Fibroblast of villous mesenchyme (primary cell): ENCODE measurements around the gene ECM2. TPM values are rescaled to one million over a fixed set of nuclear protein-coding genes. Genes with fewer than 3 reads are reported as not detected.

Source experiments
- DNase-seq: peaks from one replicate; pipeline ENCODE4 v3.0.0-alpha.2; 2010; ENCODE audit warnings: low read depth
- H3K4me3 ChIP-seq: 2 replicates; pipeline ENCODE4 v1.5.1; 2011; ENCODE audit warnings: low read depth, mild to moderate bottlenecking, low read length
- CTCF ChIP-seq: IDR thresholded peaks from 2 replicates; pipeline ENCODE4 v1.5.1; 2012; ENCODE audit warnings: low read depth, mild to moderate bottlenecking, low read length; ENCODE audit not compliant: insufficient read depth
- total RNA-seq: library from RNA; depleted of rRNA; stranded (reverse); fragments of >200 nt; gene quantifications from 2 replicates; pipeline ENCODE4 v1.2.3, GENCODE V29; 2012

ECM2 gene
- total RNA-seq, 1 donor, result 2.6 TPM

GRCh38 chr9:92562461-92562967 is 26.7 kb upstream of the ECM2 start:
- peak; percentile 94 for DNase-seq
- no peak overlapping the region for H3K4me3 ChIP-seq
- TF ChIP-seq CTCF, result no peak

- TF ChIP-seq CTCF, result no peak
- peak; percentile 77 for DNase-seq
- no peak overlapping the region for H3K4me3 ChIP-seq
These were observed 25.9 kb upstream of the ECM2 start for GRCh38 chr9:92561374-92562330.

GRCh38 chr9:92558612-92559374 is 23.0 kb upstream of the ECM2 start:
- no peak for DNase-seq

GRCh38 chr9:92550765-92551164 is 15.0 kb upstream of the ECM2 start:
- TF ChIP-seq CTCF, result no peak
- no peak for DNase-seq
- H3K4me3 ChIP-seq, result no peak overlapping the region

More at GRCh38 chr9:92558612-92559374, 23.0 kb upstream of the ECM2 start:
- H3K4me3 ChIP-seq, result no peak overlapping the region
- TF ChIP-seq CTCF, result no peak

- no peak for TF ChIP-seq CTCF
- no peak for DNase-seq
- H3K4me3 ChIP-seq, result no peak overlapping the region
These were observed 11.6 kb upstream of the ECM2 start for GRCh38 chr9:92547356-92547755.

GRCh38 chr9:92545002-92545510 is 9.3 kb upstream of the ECM2 start:
- H3K4me3 ChIP-seq, result no peak overlapping the region
- DNase-seq, result no peak
- no peak for TF ChIP-seq CTCF
